Stimulated activated naive CD4-positive, alpha-beta T cell treated with Interleukin-2 at 50 U/mL for 16 hours (primary cell): ENCODE data around the gene OTP.
"Not testable (repeated sequence)": the region's sequence is repeated elsewhere in the genome, so short reads cannot be mapped to it uniquely, and the experiment has no call there.

Source experiments
- DNase-seq: peaks from one replicate; lab custom pipeline; 2025; lab: John Stamatoyannopoulos, UW

OTP gene

DNA sequence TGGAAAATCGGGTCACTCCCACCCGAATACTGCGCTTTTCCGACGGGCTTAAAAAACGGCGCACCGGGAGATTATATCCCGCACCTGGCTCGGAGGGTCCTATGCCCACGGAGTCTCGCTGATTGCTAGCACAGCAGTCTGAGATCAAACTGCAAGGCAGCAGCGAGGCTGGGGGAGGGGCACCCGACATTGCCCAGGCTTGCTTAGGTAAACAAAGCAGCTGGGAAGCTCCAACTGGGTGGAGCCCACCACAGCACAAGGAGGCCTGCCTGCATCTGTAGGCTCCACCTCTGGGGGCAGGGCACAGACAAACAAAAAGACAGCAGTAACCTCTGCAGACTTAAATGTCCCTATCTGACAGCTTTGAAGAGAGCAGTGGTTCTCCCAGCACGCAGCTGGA is 29.6 kb downstream of the OTP start:
- DNase-seq = not testable (repeated sequence)

DNA sequence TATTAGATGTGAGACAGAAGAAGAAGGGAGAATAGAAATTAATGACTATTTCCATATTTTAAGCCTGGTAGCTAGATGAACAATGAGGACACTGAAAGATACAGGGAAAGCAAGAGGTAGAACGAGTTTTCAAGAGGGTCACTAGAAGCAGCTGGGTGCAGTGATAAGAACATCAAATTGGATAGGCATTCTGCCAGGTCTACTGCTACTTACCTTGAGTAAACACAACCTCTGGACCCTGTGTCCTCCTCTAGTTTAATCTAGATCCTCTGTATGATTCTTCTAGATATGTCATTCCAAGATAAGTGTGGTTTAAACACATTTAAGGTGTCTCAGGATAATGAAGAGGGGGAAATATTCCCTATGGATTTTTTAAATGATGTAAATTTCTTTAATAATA is 31.2 kb downstream of the OTP start:
- no peak for DNase-seq

DNA sequence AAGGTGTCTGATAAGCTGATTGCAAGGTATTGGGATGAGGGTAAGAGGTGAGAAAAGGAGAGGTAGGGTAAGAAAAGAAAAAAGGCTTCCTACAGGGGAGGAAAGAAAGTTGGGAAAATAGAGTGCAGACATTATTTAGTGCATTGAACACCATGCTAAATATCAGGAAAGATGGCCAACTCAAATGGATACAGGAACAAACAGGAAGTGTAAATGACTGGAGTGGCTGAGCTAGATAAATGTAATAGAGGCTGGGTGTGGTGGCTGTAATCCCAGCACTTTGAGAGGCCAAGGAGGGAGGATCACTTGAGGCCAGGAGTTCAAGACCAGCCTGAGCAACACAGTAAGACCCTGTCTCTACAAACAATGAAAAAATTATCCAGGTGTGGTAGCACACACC is 32.2 kb downstream of the OTP start:
- DNase-seq = no peak

DNA sequence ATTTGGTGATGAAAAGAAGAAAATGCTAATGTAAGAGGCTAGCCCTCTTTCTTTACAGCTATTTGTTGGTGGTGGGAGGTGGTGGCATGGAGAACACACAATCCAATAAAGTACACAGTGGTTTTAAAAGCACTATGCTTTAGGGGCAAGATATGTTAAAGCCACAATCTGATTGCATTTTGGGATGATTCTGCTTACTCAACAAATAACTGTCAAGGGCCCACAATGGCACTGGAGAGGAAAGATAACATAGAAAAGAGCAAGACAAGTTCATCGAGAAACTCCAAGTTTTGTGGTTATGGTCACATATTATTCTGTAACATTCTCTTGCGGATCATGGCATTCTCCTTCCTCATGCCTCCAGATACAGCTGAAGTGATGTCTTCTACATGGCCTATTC is 38.8 kb downstream of the OTP start:
- no peak for DNase-seq

- no peak for DNase-seq
Measured at GRCh38 chr5:77590347-77590746, 48.2 kb downstream of the OTP start.

- DNase-seq = no peak
Measured at GRCh38 chr5:77588175-77588574, 50.3 kb downstream of the OTP start.

- no peak for DNase-seq
Measured at GRCh38 chr5:77586101-77586500, 52.4 kb downstream of the OTP start.

- DNase-seq = not testable (repeated sequence)
Measured at GRCh38 chr5:77582143-77582542, 56.4 kb downstream of the OTP start.
